GM12892 (cell line): Measurements from ENCODE around the gene TCF7L1.

Experiments
- DNase-seq: peaks from one replicate; pipeline ENCODE4 v3.0.0; 2011; ENCODE audit not compliant: insufficient read length
- FAIRE-seq: peaks from 2 replicates; lab custom pipeline; 2011; peaks lifted over from hg19 to GRCh38; lab: Jason Lieb, UNC
- POLR2A ChIP-seq: IDR thresholded peaks from 2 replicates; pipeline ENCODE4 v1.6.1; 2011; ENCODE audit warnings: low read depth, low read length, control low read depth
- POLR2AphosphoS5 ChIP-seq: IDR thresholded peaks from 2 replicates; pipeline ENCODE4 v1.6.1; 2011; ENCODE audit warnings: low read depth, low read length, control low read depth
- TAF1 ChIP-seq: IDR thresholded peaks from 2 replicates; pipeline ENCODE4 v1.6.1; 2011; ENCODE audit warnings: low read depth, mild to moderate bottlenecking, control low read depth, low read length, borderline replicate concordance

Gene TCF7L1

DNA sequence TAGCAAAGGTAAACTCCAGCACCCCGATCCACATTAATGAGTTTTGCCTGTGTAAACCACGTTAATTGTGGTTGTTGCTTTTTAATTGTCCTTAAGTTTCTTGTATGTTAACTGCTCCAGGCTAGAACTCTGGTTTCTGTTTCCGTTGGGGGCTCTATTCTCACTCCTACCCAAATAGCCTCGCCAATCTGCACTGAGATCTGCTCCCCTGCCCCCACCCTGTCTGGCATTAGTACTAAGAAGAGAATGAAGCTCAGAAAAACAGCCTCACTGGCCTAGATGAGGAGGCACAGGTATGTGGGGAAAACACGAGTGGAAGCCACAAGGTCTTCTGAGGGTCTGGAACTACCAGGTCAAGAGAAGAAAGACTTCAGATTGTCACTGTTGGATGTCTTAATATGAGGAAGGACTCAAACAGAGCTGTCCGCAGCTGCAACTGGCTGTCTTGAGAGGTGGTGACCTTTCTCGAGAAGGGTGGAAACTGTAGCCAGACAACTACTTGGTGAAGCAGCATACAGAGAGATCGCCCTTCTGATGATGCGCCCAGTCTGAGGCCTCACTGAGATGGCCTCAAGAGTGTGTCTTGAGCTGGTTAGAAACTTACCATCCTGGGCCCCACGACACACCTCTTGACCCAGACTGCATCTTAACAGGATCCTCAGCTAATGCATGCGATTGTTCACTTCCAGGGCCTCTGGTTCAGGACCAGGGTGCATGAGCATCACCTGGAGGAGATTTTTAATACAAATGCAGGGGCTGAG is 121.5 kb downstream of the TCF7L1 start:
- no peak for DNase-seq
- FAIRE-seq = no peak
- no peak for TF ChIP-seq TAF1
- no peak for TF ChIP-seq POLR2AphosphoS5
- TF ChIP-seq POLR2A = no peak

DNA sequence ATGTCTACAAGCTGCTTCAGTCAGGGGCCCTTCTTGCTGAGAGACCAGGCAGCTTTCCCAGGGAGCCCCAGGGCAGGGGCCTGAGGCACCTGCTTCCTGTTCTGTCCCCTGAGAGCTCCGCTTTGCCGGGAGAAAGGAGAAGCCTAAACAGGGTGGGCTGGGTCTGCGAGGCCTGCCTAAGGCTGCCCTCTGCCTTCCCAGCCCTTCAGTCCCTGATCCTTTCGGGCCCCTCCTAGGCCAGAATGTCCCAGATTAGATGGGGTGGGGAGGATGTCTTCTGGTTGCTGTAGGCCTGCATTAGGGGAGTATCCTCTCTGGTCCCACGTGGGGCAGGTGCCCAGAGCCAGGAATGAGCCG is 122.2 kb downstream of the TCF7L1 start:
- FAIRE-seq (no peak), DNase-seq (no peak)
- TF ChIP-seq POLR2A = no peak
- TF ChIP-seq POLR2AphosphoS5 = no peak
- no peak for TF ChIP-seq TAF1

DNA sequence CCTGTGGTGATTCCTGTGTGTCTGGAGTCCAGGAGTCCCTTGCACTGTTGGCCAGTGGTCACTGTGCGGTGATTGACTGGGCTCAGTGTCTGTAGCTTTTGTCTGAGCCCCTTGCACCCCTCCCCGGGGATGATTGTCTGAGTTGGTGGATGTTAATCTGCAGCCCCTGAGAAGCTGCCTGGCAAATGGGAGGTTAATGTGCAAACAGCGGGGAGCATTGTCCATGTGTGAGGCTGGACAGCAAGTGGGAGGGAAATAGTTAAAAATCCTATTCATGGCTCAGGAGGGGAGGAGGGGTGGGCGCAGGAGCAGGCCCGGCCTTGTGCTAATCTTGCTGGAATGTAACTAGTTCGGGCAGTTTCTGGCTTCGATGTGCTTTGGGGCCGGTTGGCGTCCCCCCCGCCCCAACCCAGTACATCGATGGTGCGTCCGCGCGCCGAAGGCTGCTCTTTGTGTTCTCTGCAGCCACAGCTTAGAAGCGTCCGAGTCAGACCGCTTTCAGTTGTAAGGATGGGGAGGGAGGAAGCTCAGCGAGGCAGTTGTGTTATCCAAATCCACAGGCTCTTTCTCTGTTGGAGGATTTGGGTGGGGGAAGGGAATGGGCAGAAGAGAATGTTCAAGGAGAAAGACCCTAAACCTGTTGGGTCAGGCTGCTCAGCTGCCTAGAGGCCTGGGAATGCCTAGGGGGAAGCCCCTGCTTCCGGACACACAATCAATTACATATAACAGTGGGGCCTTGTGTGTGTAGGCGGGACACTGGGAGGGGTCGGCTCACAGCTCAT is 122.8 kb downstream of the TCF7L1 start:
- FAIRE-seq = no peak
- DNase-seq = no peak
- TF ChIP-seq POLR2A (no peak), POLR2AphosphoS5 (no peak), TAF1 (no peak)

DNA sequence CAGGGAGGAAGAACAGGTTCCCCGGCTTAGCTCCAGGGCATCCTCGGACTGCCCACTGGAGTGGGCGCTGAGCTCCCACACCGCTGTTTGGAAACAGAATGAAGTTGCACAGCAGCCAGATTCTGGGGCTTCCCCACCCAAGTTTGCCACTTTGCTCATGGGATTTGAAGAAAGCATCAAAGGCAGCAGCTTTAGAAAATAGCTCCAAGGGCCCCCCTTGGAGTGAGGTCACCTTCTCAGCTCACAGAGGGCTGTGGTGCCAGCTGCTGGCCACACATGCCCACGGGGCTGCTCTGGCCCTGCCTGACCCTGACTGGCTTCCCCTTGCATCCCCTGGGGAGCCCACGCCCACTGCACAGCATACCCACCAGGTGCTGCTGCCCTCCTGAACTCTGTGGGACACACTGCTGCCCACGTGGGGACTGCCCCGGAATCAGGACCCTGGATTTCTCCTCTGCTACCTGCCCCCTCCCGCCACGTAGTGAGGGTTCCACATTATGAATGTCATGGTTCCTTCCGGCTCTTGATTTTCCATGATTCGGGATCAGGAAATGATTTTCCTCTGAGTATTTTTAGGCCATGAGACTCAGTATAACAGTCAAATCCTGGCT is 124.3 kb downstream of the TCF7L1 start:
- FAIRE-seq (no peak), DNase-seq (no peak)
- TF ChIP-seq TAF1 (no peak), POLR2AphosphoS5 (no peak), POLR2A (no peak)

DNA sequence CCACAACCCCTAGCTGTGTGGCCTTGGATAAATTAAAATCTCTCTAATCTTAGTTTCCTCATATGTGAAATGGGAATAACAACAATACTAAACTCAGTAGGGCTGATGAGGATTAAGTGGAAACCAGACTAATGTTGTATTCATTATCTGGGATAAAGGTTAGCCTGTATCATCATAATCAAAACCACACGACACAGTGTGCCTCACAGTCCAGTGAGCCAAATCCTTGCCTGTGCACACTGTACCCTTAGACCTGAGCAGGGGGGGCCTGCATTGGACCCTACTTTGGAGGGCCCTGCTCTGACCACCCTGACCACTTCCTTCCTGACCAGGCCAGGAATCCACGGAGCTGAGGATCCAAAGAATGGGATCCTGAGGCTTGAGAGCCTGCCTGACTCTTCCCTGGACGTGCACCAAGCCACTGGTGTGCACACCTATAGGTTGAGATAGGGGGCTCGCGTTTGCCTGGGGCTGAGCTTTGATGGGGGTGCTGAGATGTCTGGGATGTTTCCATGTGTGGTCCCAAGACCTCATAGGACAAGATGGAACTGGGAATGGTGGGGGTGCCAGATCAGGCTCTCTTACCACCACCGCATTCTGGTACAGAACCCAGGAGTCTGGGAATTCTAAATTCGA is 124.9 kb downstream of the TCF7L1 start:
- TF ChIP-seq POLR2A = no peak
- TF ChIP-seq TAF1 = no peak
- no peak for TF ChIP-seq POLR2AphosphoS5
- FAIRE-seq (no peak), DNase-seq (no peak)

DNA sequence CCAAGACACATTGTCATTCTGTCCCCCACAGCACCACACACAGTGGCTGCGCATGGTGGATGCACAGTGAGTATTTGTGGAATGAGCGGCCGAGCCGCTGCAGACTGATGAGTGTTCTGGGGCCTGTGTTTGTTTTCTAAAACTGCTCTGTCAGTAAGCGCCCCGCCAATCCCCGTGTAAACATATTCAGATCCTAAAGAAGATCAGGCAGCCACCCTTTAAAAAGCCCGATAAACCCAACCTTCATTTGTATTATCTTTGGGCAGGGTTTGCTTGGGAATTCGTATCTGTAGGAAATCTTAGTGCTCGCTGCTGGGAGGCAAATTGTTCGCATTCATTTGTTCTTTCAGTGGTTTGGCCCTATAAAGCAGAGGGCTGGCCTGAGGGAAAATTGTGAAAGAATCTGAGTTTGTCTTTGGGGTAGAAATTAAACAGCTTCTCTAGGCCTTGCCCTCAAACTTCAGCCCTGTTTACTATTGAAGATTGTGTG is 126.0 kb downstream of the TCF7L1 start:
- TF ChIP-seq POLR2A (no peak), TAF1 (no peak), POLR2AphosphoS5 (no peak)
- no peak for FAIRE-seq
- no peak for DNase-seq

DNA sequence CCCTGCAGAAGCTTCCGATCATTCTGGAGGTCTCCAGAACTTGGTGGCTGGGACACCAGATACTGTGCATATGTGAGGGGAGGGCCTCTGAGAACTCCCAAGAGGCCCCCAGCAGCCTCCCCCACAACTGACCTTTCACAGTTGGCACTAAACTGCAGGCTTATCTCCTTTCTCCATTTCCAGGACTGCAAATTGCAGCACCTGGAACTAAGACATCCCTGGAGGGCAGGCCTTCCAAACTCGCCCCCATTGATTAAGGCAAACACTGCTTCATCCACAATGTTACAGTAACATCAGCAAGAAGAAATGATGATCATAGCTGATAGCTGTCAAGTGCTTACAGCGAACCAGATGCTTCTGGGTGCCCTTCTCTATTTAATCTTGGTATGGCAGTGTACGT is 126.7 kb downstream of the TCF7L1 start:
- no peak for FAIRE-seq
- no peak for DNase-seq
- no peak for TF ChIP-seq POLR2AphosphoS5

DNA sequence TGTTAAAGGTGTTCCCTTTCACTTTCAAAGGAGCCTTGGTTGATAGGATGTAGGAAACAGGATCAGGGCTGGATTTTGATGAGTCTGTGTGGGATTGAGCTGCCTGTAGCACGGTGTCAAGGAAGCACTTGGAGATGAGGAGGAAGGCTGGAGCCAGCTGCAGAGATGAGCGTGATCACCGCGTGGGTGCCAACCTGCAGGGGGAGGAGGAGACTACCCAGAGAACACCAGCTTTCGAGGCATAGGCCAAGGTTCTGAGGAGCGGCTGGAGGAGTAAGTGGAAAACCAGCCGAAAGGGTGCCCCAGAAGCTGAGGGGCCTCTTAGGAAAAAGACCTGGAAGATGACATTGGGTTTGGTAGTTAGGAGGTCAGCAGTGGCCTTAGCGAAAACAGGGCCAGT is 130.4 kb downstream of the TCF7L1 start:
- DNase-seq (no peak), FAIRE-seq (no peak)
- TF ChIP-seq POLR2AphosphoS5 (no peak), TAF1 (no peak), POLR2A (no peak)

DNA sequence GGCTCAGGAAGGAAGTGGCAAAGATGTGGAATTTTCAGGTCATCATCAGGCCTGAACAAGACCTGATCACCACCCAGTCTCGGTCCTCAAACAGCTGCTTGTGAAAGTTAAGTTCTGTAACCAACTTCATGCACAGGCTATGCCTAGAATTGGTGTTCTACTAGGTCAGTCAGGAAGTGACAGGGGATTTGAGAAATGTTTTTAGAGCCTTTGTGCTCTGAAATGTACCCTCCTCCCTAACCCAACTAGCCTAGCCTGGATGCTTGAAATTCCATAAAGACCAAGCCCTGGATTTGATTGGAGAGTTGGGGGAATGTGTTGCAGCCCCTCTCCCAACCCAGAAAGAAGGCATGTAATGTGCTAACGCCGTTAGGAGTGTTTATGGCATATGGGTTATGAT is 131.3 kb downstream of the TCF7L1 start:
- DNase-seq = no peak
- no peak for TF ChIP-seq POLR2A
- TF ChIP-seq POLR2AphosphoS5 = no peak
- no peak for TF ChIP-seq TAF1
- FAIRE-seq = no peak

DNA sequence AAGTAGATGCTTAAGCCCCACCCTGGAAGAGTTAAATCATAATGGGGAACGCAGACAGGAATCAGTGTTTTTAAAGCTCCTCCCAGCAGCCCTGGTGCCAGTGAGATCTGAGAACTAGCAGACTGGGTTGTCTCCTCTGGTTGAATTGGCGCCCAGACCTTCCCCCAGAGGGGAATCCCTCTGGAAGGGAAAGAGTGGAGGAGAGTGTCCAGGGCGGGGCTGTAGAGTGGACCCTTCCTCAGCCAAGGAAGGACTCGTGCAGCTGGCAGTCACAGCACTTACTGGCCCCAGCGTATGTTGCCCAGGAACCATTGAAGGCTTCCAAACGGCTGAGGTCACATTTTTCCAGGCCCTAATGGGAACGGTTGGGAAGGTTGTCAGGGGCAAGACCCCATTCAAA is 132.1 kb downstream of the TCF7L1 start:
- DNase-seq = no peak

More for the DNA sequence above, 132.1 kb downstream of the TCF7L1 start:
- FAIRE-seq = no peak
- no peak for TF ChIP-seq POLR2A
- TF ChIP-seq TAF1 = no peak
